Gastroesophageal sphincter (tissue), 3 donors: ENCODE measurements around the gene CNTNAP2.

Source experiments
- EP300 ChIP-seq: sonication (generic); formaldehyde crosslinking; IDR thresholded peaks from one replicate; pipeline ENCODE4 v1.6.1; 2017; ENCODE audit warnings: antibody characterized with exemption, mild to moderate bottlenecking
- POLR2A ChIP-seq, 2 donors: fragments of 450-650 bp; IDR thresholded peaks; one replicate each; pipeline ENCODE4 v1.6.1; 2017; ENCODE audit warnings: antibody characterized with exemption in 2 of 2, mild to moderate bottlenecking in 2 of 2, moderate library complexity in 1 of 2
- POLR2AphosphoS5 ChIP-seq: sonication (generic); formaldehyde crosslinking; IDR thresholded peaks from one replicate; pipeline ENCODE4 v1.6.1; 2017; ENCODE audit warnings: antibody characterized with exemption
- TF ChIP-seq, protein P1 (sequence below), 4 experiments: fragments of 200-600 bp in 2 of 4; fragments of 450-650 bp in 2 of 4; sonication (generic) in 1 of 4; IDR thresholded peaks; one replicate each; pipeline ENCODE4 v1.5.1; 2017 to 2019; ENCODE audit warnings: antibody characterized with exemption in 4 of 4, mild to moderate bottlenecking in 2 of 4, moderate library complexity in 2 of 4

- TF ChIP-seq POLR2AphosphoS5, result no peak
- TF ChIP-seq, protein P1, sequence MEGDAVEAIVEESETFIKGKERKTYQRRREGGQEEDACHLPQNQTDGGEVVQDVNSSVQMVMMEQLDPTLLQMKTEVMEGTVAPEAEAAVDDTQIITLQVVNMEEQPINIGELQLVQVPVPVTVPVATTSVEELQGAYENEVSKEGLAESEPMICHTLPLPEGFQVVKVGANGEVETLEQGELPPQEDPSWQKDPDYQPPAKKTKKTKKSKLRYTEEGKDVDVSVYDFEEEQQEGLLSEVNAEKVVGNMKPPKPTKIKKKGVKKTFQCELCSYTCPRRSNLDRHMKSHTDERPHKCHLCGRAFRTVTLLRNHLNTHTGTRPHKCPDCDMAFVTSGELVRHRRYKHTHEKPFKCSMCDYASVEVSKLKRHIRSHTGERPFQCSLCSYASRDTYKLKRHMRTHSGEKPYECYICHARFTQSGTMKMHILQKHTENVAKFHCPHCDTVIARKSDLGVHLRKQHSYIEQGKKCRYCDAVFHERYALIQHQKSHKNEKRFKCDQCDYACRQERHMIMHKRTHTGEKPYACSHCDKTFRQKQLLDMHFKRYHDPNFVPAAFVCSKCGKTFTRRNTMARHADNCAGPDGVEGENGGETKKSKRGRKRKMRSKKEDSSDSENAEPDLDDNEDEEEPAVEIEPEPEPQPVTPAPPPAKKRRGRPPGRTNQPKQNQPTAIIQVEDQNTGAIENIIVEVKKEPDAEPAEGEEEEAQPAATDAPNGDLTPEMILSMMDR (IDR thresholded peaks at IDR 0.05), result no peak
- no peak for TF ChIP-seq EP300
- no peak for TF ChIP-seq POLR2A (IDR thresholded peaks at IDR 0.05)
Observed at GRCh38 chr7:148434887-148435286, 2318.3 kb downstream of the CNTNAP2 start.
